Upper lobe of left lung (tissue), 4 donors: ENCODE results near the gene FBXL2.

Source experiments
- POLR2A ChIP-seq, 4 donors: fragments of 450-650 bp; IDR thresholded peaks; one replicate each; pipeline ENCODE4 v1.5.1; 2016 to 2017; ENCODE audit warnings: antibody characterized with exemption in 4 of 4, mild to moderate bottlenecking in 2 of 4
- TF ChIP-seq, protein P1 (sequence below), 6 experiments: fragments of 450-650 bp in 4 of 6; fragments of 200-600 bp in 2 of 6; sonication (generic) in 2 of 6; IDR thresholded peaks; one replicate each; pipeline ENCODE4 v1.5.1; 2016 to 2019; ENCODE audit warnings: antibody characterized with exemption in 6 of 6

DNA sequence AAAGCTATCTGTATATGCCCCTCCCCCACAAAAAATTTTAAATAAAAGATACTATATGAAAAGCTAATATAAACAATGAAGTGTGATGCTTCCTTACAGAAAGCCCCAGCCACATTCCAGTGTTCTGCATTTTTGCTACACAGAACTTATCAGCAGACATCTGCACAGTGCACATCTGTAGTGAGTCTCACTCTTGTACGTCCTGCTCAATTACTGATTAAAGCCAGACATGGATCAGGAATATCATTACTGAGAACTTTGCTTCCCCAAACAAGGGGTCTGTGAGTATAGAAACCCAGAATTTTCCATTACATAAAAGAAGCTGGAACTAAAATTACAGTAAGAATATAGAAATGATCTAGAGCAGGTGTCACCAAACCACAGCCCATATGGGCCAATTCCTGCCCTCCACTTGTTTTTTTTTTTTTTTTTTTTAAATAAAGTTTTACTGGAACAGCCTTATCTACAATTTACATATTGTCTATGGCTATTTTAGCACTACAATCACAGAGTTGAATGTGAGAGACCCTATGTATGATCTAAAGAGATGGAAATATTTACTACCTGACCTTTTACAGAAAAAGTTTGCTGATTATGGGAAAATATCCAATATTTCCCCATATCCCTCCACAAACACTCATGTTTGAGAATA, 117.3 kb downstream of the FBXL2 start:
- TF ChIP-seq, protein P1, sequence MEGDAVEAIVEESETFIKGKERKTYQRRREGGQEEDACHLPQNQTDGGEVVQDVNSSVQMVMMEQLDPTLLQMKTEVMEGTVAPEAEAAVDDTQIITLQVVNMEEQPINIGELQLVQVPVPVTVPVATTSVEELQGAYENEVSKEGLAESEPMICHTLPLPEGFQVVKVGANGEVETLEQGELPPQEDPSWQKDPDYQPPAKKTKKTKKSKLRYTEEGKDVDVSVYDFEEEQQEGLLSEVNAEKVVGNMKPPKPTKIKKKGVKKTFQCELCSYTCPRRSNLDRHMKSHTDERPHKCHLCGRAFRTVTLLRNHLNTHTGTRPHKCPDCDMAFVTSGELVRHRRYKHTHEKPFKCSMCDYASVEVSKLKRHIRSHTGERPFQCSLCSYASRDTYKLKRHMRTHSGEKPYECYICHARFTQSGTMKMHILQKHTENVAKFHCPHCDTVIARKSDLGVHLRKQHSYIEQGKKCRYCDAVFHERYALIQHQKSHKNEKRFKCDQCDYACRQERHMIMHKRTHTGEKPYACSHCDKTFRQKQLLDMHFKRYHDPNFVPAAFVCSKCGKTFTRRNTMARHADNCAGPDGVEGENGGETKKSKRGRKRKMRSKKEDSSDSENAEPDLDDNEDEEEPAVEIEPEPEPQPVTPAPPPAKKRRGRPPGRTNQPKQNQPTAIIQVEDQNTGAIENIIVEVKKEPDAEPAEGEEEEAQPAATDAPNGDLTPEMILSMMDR (IDR thresholded peaks at IDR 0.05): no peak
- TF ChIP-seq POLR2A (IDR thresholded peaks at IDR 0.05): no peak
